Lower leg skin (tissue), 4 donors: ENCODE data around the gene SOHLH2. TPM values are rescaled to one million over a fixed set of nuclear protein-coding genes. Genes with fewer than 3 reads are reported as not detected.

Experiments used
- DNase-seq, 2 donors: peaks; one replicate each; pipeline ENCODE4 v3.0.0-alpha.2; 2019; ENCODE audit warnings: low spot score in 2 of 2
- H3K4me3 ChIP-seq: fragments of 200-600 bp; sonication (generic); 2 replicates; pipeline ENCODE4 v1.5.1; 2017; ENCODE audit warnings: mild to moderate bottlenecking, low read depth; ENCODE audit not compliant: poor library complexity, severe bottlenecking
- CTCF ChIP-seq, 3 donors: fragments of 450-650 bp; IDR thresholded peaks; one replicate each; pipeline ENCODE4 v1.5.1; 2016; ENCODE audit warnings: antibody characterized with exemption in 3 of 3, mild to moderate bottlenecking in 3 of 3, moderate library complexity in 2 of 3
- POLR2A ChIP-seq, 2 donors: fragments of 450-650 bp; IDR thresholded peaks; one replicate each; pipeline ENCODE4 v1.6.1; 2016 to 2017; ENCODE audit warnings: antibody characterized with exemption in 2 of 2, mild to moderate bottlenecking in 1 of 2, moderate library complexity in 1 of 2
- WGBS, 2 donors: methylation state at CpG; one replicate each; pipeline ENCODE4 v1.1.5; 2018; 5-methylcytosine and 5-hydroxymethylcytosine counted together
- intact Hi-C: fragments of 100-400 bp; cut with DNase I; formaldehyde crosslinking; loops from one replicate; pipeline ENCODE4 v1.15.0; 2023; ENCODE audit warnings: low total_unique reads
- total RNA-seq, 4 donors: library from RNA; depleted of rRNA; stranded (reverse); fragments of >200 nt; gene quantifications; one replicate each; pipeline ENCODE4 v1.1.0, GENCODE V29; 2016

Gene SOHLH2
- total RNA-seq, 4 donors from 2014 or later = not detected

GRCh38 chr13:36124236-36124822 is 90.0 kb downstream of the SOHLH2 start:
- DNase-seq = no peak
- intact Hi-C loops = no loop called here
- no peak overlapping the region for H3K4me3 ChIP-seq
- no peak for TF ChIP-seq CTCF (IDR thresholded peaks at IDR 0.05)
- TF ChIP-seq POLR2A (IDR thresholded peaks at IDR 0.05) = no peak
- WGBS, 2 donors = 36 to 46% methylated on average over 6 of the region's 6 CpGs

Other genes starting within 250 kb of the SOHLH2 start
- 10 to 100 TPM in 3 of 4 donors, 1 to 10 TPM in 1; 10.0 to 41.1 (median 19.5) TPM for gene DCLK1, start 83.2 kb downstream of the SOHLH2 start, total RNA-seq
- gene CCDC169, start 83.3 kb upstream of the SOHLH2 start, total RNA-seq = under 1 TPM in 2 of 4 donors, not detected in 2; 0.47 to 0.49 TPM
- 10 to 100 TPM; 33.9 to 51.2 (median 38.1) TPM for gene SPART, start 131.8 kb upstream of the SOHLH2 start, total RNA-seq
- gene CCNA1, start 217.9 kb upstream of the SOHLH2 start, total RNA-seq = not detected